ENCODE data around the gene OR7D2. TPM values are rescaled to one million over a fixed set of nuclear protein-coding genes. Genes with fewer than 3 reads are reported as not detected.

Gene OR7D2
- polyA plus RNA-seq, 2 of the 4 experiments (the other 2 are of a cell fraction), result 0.03 TPM; not detected in 1

GRCh38 chr19:9219489-9219888 is 40.7 kb downstream of the OR7D2 start, which contains the start of gene OR7D4:
OR7D4 (minus strand) TSS chr19:9219589; CDS start chr19:9214837, 4,752 bp downstream.
- Histone ChIP-seq H3K27ac (no peak within 1 kb of the TSS), H3K4me3 (no peak within 1 kb of the TSS), H3K9me3 (no peaks in the 10 kb centered on the region; the same call in 2 of the 3 replicates), H3K4me1 (no peaks in the 10 kb centered on the region), H3K4me2 (no peak within 1 kb of the TSS)
- CTCF ChIA-PET, result no interaction called here
- DNase-seq (ENCODE audit: low read depth in 1 of 2, low spot score in 1 of 2) (no peak), ATAC-seq (no peak), FAIRE-seq (no peak)
- no peak for TF ChIP-seq HES2 (IDR thresholded peaks at IDR 0.05)
- TF ChIP-seq CEBPB (IDR thresholded peaks at IDR 0.05), result no peak
- no peak for TF ChIP-seq NFE2L2 (conservative IDR thresholded peaks at IDR 0.05; ENCODE audit: low read length)
- no peak for TF ChIP-seq MYC (IDR thresholded peaks at IDR 0.05; ENCODE audit: borderline replicate concordance, low read length)
- no peak for TF ChIP-seq RCOR1 (IDR thresholded peaks at IDR 0.05; ENCODE audit: low read depth, low read length)
- no peak for TF ChIP-seq HEYL (CRISPR knock-in tag; IDR thresholded peaks at IDR 0.05)
- no peak for TF ChIP-seq JUN (IDR thresholded peaks at IDR 0.05)
- TF ChIP-seq ZFP36 (IDR thresholded peaks at IDR 0.05; ENCODE audit: borderline replicate concordance, partially characterized antibody), result no peak
- TF ChIP-seq TFCP2L1 (CRISPR knock-in tag; IDR thresholded peaks at IDR 0.05), result no peak
- no peak for TF ChIP-seq NPAS2 (CRISPR knock-in tag; IDR thresholded peaks at IDR 0.05; ENCODE audit: borderline replicate concordance)
- TF ChIP-seq GATA3 (IDR thresholded peaks at IDR 0.05; ENCODE audit: borderline replicate concordance), result no peak
- no peak for TF ChIP-seq MAX (IDR thresholded peaks at IDR 0.05)
- TF ChIP-seq CHD4 (IDR thresholded peaks at IDR 0.05; ENCODE audit: borderline replicate concordance), result no peak
- TF ChIP-seq ESRRA (IDR thresholded peaks at IDR 0.05; ENCODE audit: borderline replicate concordance, low read length), result no peak
- POLR2A ChIA-PET, result no interaction called here
- 8% methylated on average over 3 of the region's 3 CpGs for WGBS (ENCODE audit: missing lambda C conversion rate)

Other genes starting within 250 kb of the OR7D2 start
- gene MUC16, start 168.6 kb upstream of the OR7D2 start, polyA plus RNA-seq (2011; rRNA removed), result 0.23 and 0.67 TPM in 2 replicates
- 0.01 to 0.03 TPM in 2 of 3 replicates, not detected in the other for gene MUC16, start 168.6 kb upstream of the OR7D2 start, polyA plus RNA-seq (2017; fragmentation: RNase III; extraction: RNeasy Plus Mini Kit Qiagen cat#74134 plus additional on column Dnase treatment)
- gene OR1M1, start 91.9 kb upstream of the OR7D2 start, polyA plus RNA-seq (2011; rRNA removed), result not detected in 2 replicates
- not detected in 3 replicates for gene OR1M1, start 91.9 kb upstream of the OR7D2 start, polyA plus RNA-seq (2017; fragmentation: RNase III; extraction: RNeasy Plus Mini Kit Qiagen cat#74134 plus additional on column Dnase treatment)
- gene OR7G2, start 71.5 kb upstream of the OR7D2 start, polyA plus RNA-seq (2011; rRNA removed), result not detected in 2 replicates
- not detected in 3 replicates for gene OR7G2, start 71.5 kb upstream of the OR7D2 start, polyA plus RNA-seq (2017; fragmentation: RNase III; extraction: RNeasy Plus Mini Kit Qiagen cat#74134 plus additional on column Dnase treatment)
- gene OR7G1, start 63.2 kb upstream of the OR7D2 start, polyA plus RNA-seq (2011; rRNA removed), result not detected in 2 replicates
- not detected in 3 replicates for gene OR7G1, start 63.2 kb upstream of the OR7D2 start, polyA plus RNA-seq (2017; fragmentation: RNase III; extraction: RNeasy Plus Mini Kit Qiagen cat#74134 plus additional on column Dnase treatment)
- not detected in 2 replicates for gene OR7G3, start 52.0 kb upstream of the OR7D2 start, polyA plus RNA-seq (2011; rRNA removed)
- not detected in 3 replicates for gene OR7G3, start 52.0 kb upstream of the OR7D2 start, polyA plus RNA-seq (2017; fragmentation: RNase III; extraction: RNeasy Plus Mini Kit Qiagen cat#74134 plus additional on column Dnase treatment)
- gene ZNF317, start 38.6 kb upstream of the OR7D2 start, polyA plus RNA-seq (2011; rRNA removed), result 21.8 and 23.1 TPM in 2 replicates
- 14.7 to 16.3 TPM (median 15.1 TPM) in 3 replicates for gene ZNF317, start 38.6 kb upstream of the OR7D2 start, polyA plus RNA-seq (2017; fragmentation: RNase III; extraction: RNeasy Plus Mini Kit Qiagen cat#74134 plus additional on column Dnase treatment)
- gene OR7D4, start 40.6 kb downstream of the OR7D2 start, polyA plus RNA-seq (2011; rRNA removed), result not detected in 2 replicates
- not detected in 3 replicates for gene OR7D4, start 40.6 kb downstream of the OR7D2 start, polyA plus RNA-seq (2017; fragmentation: RNase III; extraction: RNeasy Plus Mini Kit Qiagen cat#74134 plus additional on column Dnase treatment)
- not detected in 2 replicates for gene OR7E24, start 72.0 kb downstream of the OR7D2 start, polyA plus RNA-seq (2011; rRNA removed)
- not detected in 3 replicates for gene OR7E24, start 72.0 kb downstream of the OR7D2 start, polyA plus RNA-seq (2017; fragmentation: RNase III; extraction: RNeasy Plus Mini Kit Qiagen cat#74134 plus additional on column Dnase treatment)
- 1.6 and 2.5 TPM in 2 replicates for gene ZNF699, start 130.9 kb downstream of the OR7D2 start, polyA plus RNA-seq (2011; rRNA removed)
- gene ZNF699, start 130.9 kb downstream of the OR7D2 start, polyA plus RNA-seq (2017; fragmentation: RNase III; extraction: RNeasy Plus Mini Kit Qiagen cat#74134 plus additional on column Dnase treatment), result 1.1 to 1.6 TPM (median 1.1 TPM) in 3 replicates
- 14.6 and 16.2 TPM in 2 replicates for gene ZNF559, start 145.2 kb downstream of the OR7D2 start, polyA plus RNA-seq (2011; rRNA removed)
- gene ZNF559, start 145.2 kb downstream of the OR7D2 start, polyA plus RNA-seq (2017; fragmentation: RNase III; extraction: RNeasy Plus Mini Kit Qiagen cat#74134 plus additional on column Dnase treatment), result 4.6 to 5.2 TPM (median 5.0 TPM) in 3 replicates
- gene ZNF177, start 184.0 kb downstream of the OR7D2 start, polyA plus RNA-seq (2011; rRNA removed), result 2.6 and 2.7 TPM in 2 replicates
- 0.46 to 0.72 TPM (median 0.49 TPM) in 3 replicates for gene ZNF177, start 184.0 kb downstream of the OR7D2 start, polyA plus RNA-seq (2017; fragmentation: RNase III; extraction: RNeasy Plus Mini Kit Qiagen cat#74134 plus additional on column Dnase treatment)

Data from A549 (cell line).